CD14-positive monocyte (primary cell): ENCODE measurements around the gene ACBD4. TPM values are rescaled to one million over a fixed set of nuclear protein-coding genes. Genes with fewer than 3 reads are reported as not detected.

Experiments
- DNase-seq, 3 donors: peaks; one replicate each; pipeline ENCODE4 v3.0.0-alpha.2; 2011 to 2022
- H2AFZ ChIP-seq: 2 replicates; pipeline ENCODE4 v1.6.0; 2012; ENCODE audit warnings: mild to moderate bottlenecking, low read depth, low read length, inconsistent platforms; ENCODE audit not compliant: insufficient read depth, poor library complexity, severe bottlenecking
- H3K27ac ChIP-seq, 2 donors: 1 replicate in 1 of 2; 2 replicates in 1 of 2; pipeline ENCODE4 v1.5.1; 2012 to 2013; ENCODE audit warnings: low read length in 2 of 2, control low read depth in 1 of 2, inconsistent platforms in 1 of 2, low read depth in 1 of 2, mild to moderate bottlenecking in 1 of 2
- H3K27me3 ChIP-seq, 2 donors: one replicate each; pipeline versions ENCODE4 v1.6.0 to v1.6.1; 2011 to 2013; ENCODE audit warnings: low read length in 2 of 2; ENCODE audit not compliant: control insufficient read depth in 2 of 2, insufficient read depth in 2 of 2
- H3K36me3 ChIP-seq, 2 donors: replicated peaks in 1 of 2; 1 replicate in 1 of 2; 2 replicates in 1 of 2; pipeline versions ENCODE4 v1.5.1 to v1.6.1; 2012 to 2013; ENCODE audit warnings: low read length in 2 of 2, control low read depth in 1 of 2, inconsistent platforms in 1 of 2, mild to moderate bottlenecking in 1 of 2; ENCODE audit not compliant: insufficient read depth in 2 of 2, control insufficient read depth in 1 of 2
- H3K4me1 ChIP-seq, 2 donors: 1 replicate in 1 of 2; 2 replicates in 1 of 2; pipeline versions ENCODE4 v1.5.1 to v1.6.1; 2012 to 2013; ENCODE audit warnings: low read length in 2 of 2, control low read depth in 1 of 2, inconsistent platforms in 1 of 2, mild to moderate bottlenecking in 1 of 2, moderate library complexity in 1 of 2; ENCODE audit not compliant: insufficient read depth in 2 of 2, control insufficient read depth in 1 of 2
- H3K4me2 ChIP-seq: replicated peaks from 2 replicates; pipeline ENCODE3; 2012; ENCODE audit warnings: low read length, moderate library complexity, mild to moderate bottlenecking; ENCODE audit not compliant: poor library complexity, severe bottlenecking; ENCODE audit errors: extremely low read depth
- H3K4me3 ChIP-seq, 3 experiments: fragments of 200-600 bp in 1 of 3; sonication (generic) in 1 of 3; replicated peaks in 1 of 3; 1 replicate in 2 of 3; 2 replicates in 1 of 3; pipeline ENCODE4 v1.5.1; 2011 to 2013; ENCODE audit warnings: low read length in 3 of 3, mild to moderate bottlenecking in 3 of 3, control low read depth in 2 of 3, low read depth in 2 of 3, inconsistent platforms in 1 of 3, moderate library complexity in 1 of 3
- H3K79me2 ChIP-seq: 2 replicates; pipeline ENCODE4 v1.6.0; 2012; ENCODE audit warnings: mild to moderate bottlenecking, control low read depth, inconsistent platforms, low read length, moderate library complexity; ENCODE audit not compliant: insufficient read depth
- H3K9ac ChIP-seq: 2 replicates; pipeline ENCODE4 v1.6.0; 2017; ENCODE audit warnings: low read length, mild to moderate bottlenecking; ENCODE audit not compliant: insufficient read depth, poor library complexity, severe bottlenecking
- H3K9me3 ChIP-seq, 2 donors: replicated peaks in 1 of 2; 1 replicate in 1 of 2; 2 replicates in 1 of 2; pipeline versions ENCODE4 v1.5.1 to v1.6.1; 2012 to 2013; ENCODE audit warnings: low read length in 2 of 2, control low read depth in 1 of 2; ENCODE audit not compliant: control insufficient read depth in 1 of 2, insufficient read depth in 1 of 2
- H4K20me1 ChIP-seq: 2 replicates; pipeline ENCODE4 v1.6.0; 2012; ENCODE audit warnings: mild to moderate bottlenecking, low read length, control low read depth, moderate library complexity; ENCODE audit not compliant: insufficient read depth
- H3K27ac Mint-ChIP-seq, 7 donors: one replicate each; pipeline ENCODE4 v1.8.0; 2020; ENCODE audit warnings: mild to moderate bottlenecking in 7 of 7, mixed read lengths in 7 of 7, moderate library complexity in 6 of 7, inconsistent platforms in 2 of 7
- H3K27me3 Mint-ChIP-seq, 3 donors: one replicate each; pipeline ENCODE4 v1.8.0; 2021 to 2022; ENCODE audit warnings: low read depth in 3 of 3, mild to moderate bottlenecking in 3 of 3, mixed read lengths in 3 of 3, moderate library complexity in 3 of 3, inconsistent platforms in 1 of 3
- H3K36me3 Mint-ChIP-seq, 2 donors: one replicate each; pipeline ENCODE4 v1.8.0; 2020; ENCODE audit warnings: mixed read lengths in 2 of 2, inconsistent platforms in 1 of 2, mild to moderate bottlenecking in 1 of 2
- H3K4me1 Mint-ChIP-seq: one replicate; pipeline ENCODE4 v1.8.0; 2020; ENCODE audit warnings: mild to moderate bottlenecking, mixed read lengths
- H3K4me3 Mint-ChIP-seq, 2 donors: one replicate each; pipeline ENCODE4 v1.8.0; 2020; ENCODE audit warnings: mild to moderate bottlenecking in 2 of 2, mixed read lengths in 2 of 2, moderate library complexity in 1 of 2
- H3K9me3 Mint-ChIP-seq, 7 donors: one replicate each; pipeline ENCODE4 v1.8.0; 2020 to 2022; ENCODE audit warnings: mixed read lengths in 7 of 7, mild to moderate bottlenecking in 6 of 7, moderate library complexity in 6 of 7, inconsistent platforms in 2 of 7
- WGBS: methylation state at CpG from one replicate; pipeline ENCODE4 v1.1.5; 2013; ENCODE audit warnings: missing lambda C conversion rate; ENCODE audit not compliant: insufficient coverage; 5-methylcytosine and 5-hydroxymethylcytosine counted together
- intact Hi-C, 2 donors: fragments of 100-400 bp; cut with micrococcal nuclease; formaldehyde crosslinking; loops; one replicate each; pipeline versions ENCODE4 v1.15.0 to v1.15.1; 2023
- polyA plus RNA-seq, 3 donors: library from polyadenylated mRNA; depleted of rRNA in 1 of 3; unstranded in 2 of 3; stranded (reverse) in 1 of 3; fragments of 300-500 nt in 2 of 3; fragments of >200 nt in 1 of 3; fragmentation: Illumina TruSeq in 2 of 3; gene quantifications; 1 replicate in 2 of 3; 2 replicates in 1 of 3; pipeline ENCODE4 v1.2.3, GENCODE V29; 2012 to 2021
- TF ChIP-seq, protein P1 (sequence below): fragments of 200-600 bp; IDR thresholded peaks from one replicate; pipeline ENCODE4 v1.8.0; 2022; ENCODE audit warnings: antibody characterized with exemption, mild to moderate bottlenecking

ACBD4 gene
- polyA plus RNA-seq, 3 donors: 4.8 to 7.4 (median 6.2) TPM

DNA sequence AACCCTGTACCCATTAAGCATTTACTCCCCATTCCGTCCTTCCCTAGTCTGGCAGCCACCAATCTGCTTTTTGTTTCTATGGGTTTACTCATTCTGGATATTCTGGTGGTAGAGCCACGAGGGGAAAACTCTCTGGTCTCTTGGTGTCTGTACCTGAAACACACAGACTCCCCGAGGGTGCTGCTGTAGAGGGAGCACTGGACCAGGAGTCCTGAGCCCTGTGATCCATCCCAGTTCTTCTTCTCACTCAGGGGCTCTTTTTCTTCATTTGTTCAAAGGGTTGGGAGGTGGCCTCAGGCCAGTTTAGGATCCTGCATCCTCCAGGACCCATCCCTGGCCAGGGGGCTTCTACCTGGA, 40.2 kb downstream of the ACBD4 start:
- Mint-ChIP-seq H3K4me1 (peaks cover 51% of the 10 kb centered on the region), H3K27ac (peak overlapping the region in 6 of 7 donors; percentile 60 to 91 (median 80)), H3K36me3 (no peaks in the 10 kb centered on the region), H3K9me3 (no peaks in the 10 kb centered on the region), H3K4me3 (no peak overlapping the region), H3K27me3 (peaks cover 0 to 2% (median 2%) of the 10 kb centered on the region in 3 donors)
- H3K9ac ChIP-seq: no peak overlapping the region
- TF ChIP-seq, protein P1, sequence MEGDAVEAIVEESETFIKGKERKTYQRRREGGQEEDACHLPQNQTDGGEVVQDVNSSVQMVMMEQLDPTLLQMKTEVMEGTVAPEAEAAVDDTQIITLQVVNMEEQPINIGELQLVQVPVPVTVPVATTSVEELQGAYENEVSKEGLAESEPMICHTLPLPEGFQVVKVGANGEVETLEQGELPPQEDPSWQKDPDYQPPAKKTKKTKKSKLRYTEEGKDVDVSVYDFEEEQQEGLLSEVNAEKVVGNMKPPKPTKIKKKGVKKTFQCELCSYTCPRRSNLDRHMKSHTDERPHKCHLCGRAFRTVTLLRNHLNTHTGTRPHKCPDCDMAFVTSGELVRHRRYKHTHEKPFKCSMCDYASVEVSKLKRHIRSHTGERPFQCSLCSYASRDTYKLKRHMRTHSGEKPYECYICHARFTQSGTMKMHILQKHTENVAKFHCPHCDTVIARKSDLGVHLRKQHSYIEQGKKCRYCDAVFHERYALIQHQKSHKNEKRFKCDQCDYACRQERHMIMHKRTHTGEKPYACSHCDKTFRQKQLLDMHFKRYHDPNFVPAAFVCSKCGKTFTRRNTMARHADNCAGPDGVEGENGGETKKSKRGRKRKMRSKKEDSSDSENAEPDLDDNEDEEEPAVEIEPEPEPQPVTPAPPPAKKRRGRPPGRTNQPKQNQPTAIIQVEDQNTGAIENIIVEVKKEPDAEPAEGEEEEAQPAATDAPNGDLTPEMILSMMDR: no peak
- 92% methylated on average over 2 of the region's 3 CpGs for WGBS
- peaks cover 13% of the 10 kb centered on the region for H3K79me2 ChIP-seq
- no peaks in the 10 kb centered on the region for H3K36me3 ChIP-seq
- intact Hi-C loops: no loop called here
- DNase-seq: no peak
- H3K27me3 ChIP-seq: no peaks in the 10 kb centered on the region
- peaks cover 50 to 51% of the 10 kb centered on the region in 2 donors for H3K4me1 ChIP-seq
- H4K20me1 ChIP-seq: no peaks in the 10 kb centered on the region
- peak overlapping the region; percentile 24 for H3K4me2 ChIP-seq
- H2AFZ ChIP-seq: peak overlapping the region; percentile 74
- H3K9me3 ChIP-seq: no peaks in the 10 kb centered on the region
- no peak overlapping the region for H3K4me3 ChIP-seq
- H3K27ac ChIP-seq: peak overlapping the region; percentile 31 to 59

DNA sequence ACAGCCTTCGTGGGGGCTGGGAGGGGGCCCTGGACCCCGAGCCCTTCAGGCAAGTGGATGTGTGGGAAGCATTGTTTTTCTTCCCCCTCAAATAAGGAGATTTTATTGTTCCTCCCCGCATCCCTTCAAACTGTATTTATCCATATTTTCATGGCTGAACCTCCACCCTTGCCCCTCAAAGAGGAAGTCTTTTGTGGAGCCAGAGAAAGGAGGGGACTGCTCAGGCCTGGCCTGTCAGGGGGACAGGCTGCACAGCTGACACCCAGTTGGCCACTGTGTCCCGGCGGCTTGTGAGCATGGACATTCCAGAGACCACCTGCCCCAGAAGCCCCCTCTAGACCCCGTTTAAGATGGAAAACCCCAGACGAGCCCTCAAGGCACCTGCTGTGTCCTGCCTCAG, 42.1 kb downstream of the ACBD4 start:
- Histone ChIP-seq H3K79me2 (peaks cover 6% of the 10 kb centered on the region), H3K36me3 (no peaks in the 10 kb centered on the region), H3K27ac (no peak overlapping the region), H3K27me3 (no peaks in the 10 kb centered on the region), H3K4me3 (no peak overlapping the region), H3K9me3 (no peaks in the 10 kb centered on the region), H3K4me2 (no peak overlapping the region), H2AFZ (no peak overlapping the region), H4K20me1 (no peaks in the 10 kb centered on the region), H3K4me1 (peaks cover 35% of the 10 kb centered on the region in 2 donors), H3K9ac (no peak overlapping the region)
- no peak overlapping the region for H3K4me3 Mint-ChIP-seq
- H3K9me3 Mint-ChIP-seq: no peaks in the 10 kb centered on the region
- TF ChIP-seq, protein P1: no peak
- no peak overlapping the region for H3K27ac Mint-ChIP-seq
- no peak for DNase-seq
- WGBS: 100% methylated on average over 2 of the region's 7 CpGs
- H3K27me3 Mint-ChIP-seq: peaks cover 0 to 2% (median 2%) of the 10 kb centered on the region in 3 donors
- no peaks in the 10 kb centered on the region for H3K36me3 Mint-ChIP-seq
- intact Hi-C loops: no loop called here
- peaks cover 33% of the 10 kb centered on the region for H3K4me1 Mint-ChIP-seq
